GM18873 (cell line): ENCODE data around the gene AMBRA1.

ENCODE experiments used
- ATAC-seq: cut with Tn5 transposase; IDR thresholded peaks from one replicate; pipeline ENCODE4 v1.9.1; 2021; ENCODE audit warnings: mild to moderate bottlenecking, moderate library complexity, moderate number of reproducible peaks; ENCODE audit not compliant: unreplicated experiment, low FRiP score

Gene AMBRA1

GRCh38 chr11:46593550-46594373, at the start of gene AMBRA1:
Gene AMBRA1 (minus strand): TSS chr11:46594023. CDS start chr11:46548380, 45,643 bp downstream.
- ATAC-seq, result peak; percentile 63

GRCh38 chr11:46643531-46643930, 49.7 kb upstream of the AMBRA1 start:
- no peak for ATAC-seq

GRCh38 chr11:46642627-46643335, 49.0 kb upstream of the AMBRA1 start:
- ATAC-seq, result no peak

GRCh38 chr11:46641639-46642038, 47.8 kb upstream of the AMBRA1 start:
- no peak for ATAC-seq

GRCh38 chr11:46640036-46640788, 46.4 kb upstream of the AMBRA1 start:
- no peak for ATAC-seq

- ATAC-seq, result no peak
Observed at GRCh38 chr11:46639197-46639839, 45.5 kb upstream of the AMBRA1 start.

- no peak for ATAC-seq
Observed at GRCh38 chr11:46637546-46637945, 43.7 kb upstream of the AMBRA1 start.

- ATAC-seq, result no peak
Observed at GRCh38 chr11:46635557-46636139, 41.8 kb upstream of the AMBRA1 start.

- no peak for ATAC-seq
Observed at GRCh38 chr11:46633291-46634217, 39.7 kb upstream of the AMBRA1 start.

- no peak for ATAC-seq
Observed at GRCh38 chr11:46632502-46632901, 38.7 kb upstream of the AMBRA1 start.

GRCh38 chr11:46631676-46632075, 37.9 kb upstream of the AMBRA1 start:
- ATAC-seq, result no peak

GRCh38 chr11:46630237-46630636, 36.4 kb upstream of the AMBRA1 start:
- no peak for ATAC-seq

- no peak for ATAC-seq
Observed at GRCh38 chr11:46628961-46629360, 35.1 kb upstream of the AMBRA1 start.

GRCh38 chr11:46625406-46625805, 31.6 kb upstream of the AMBRA1 start:
- ATAC-seq, result no peak

GRCh38 chr11:46618837-46619236, 25.0 kb upstream of the AMBRA1 start:
- ATAC-seq, result no peak

GRCh38 chr11:46617972-46618314, 24.1 kb upstream of the AMBRA1 start:
- ATAC-seq, result no peak

GRCh38 chr11:46617134-46617971, 23.5 kb upstream of the AMBRA1 start, which contains the start of the genes ATG13 and HARBI1:
Gene ATG13 (plus strand): TSS chr11:46617553. CDS start chr11:46644292, 26,739 bp downstream.
Gene HARBI1 (minus strand): TSS chr11:46617227. CDS start chr11:46616237, 990 bp downstream.
- ATAC-seq, result peak; percentile 76

GRCh38 chr11:46616551-46617133, 22.8 kb upstream of the AMBRA1 start:
- ATAC-seq, result peak; percentile 9
